Activated CD4-positive, alpha-beta memory T cell treated with anti-CD3 and anti-CD28 coated beads, Interleukin-2, amount 10 ng/mL, durations not matched to agents 7 days and 5 days (primary cell): Measurements from ENCODE around the gene HMCN2. TPM values are rescaled to one million over a fixed set of nuclear protein-coding genes. Genes with fewer than 3 reads are reported as not detected.

ENCODE experiments used
- CTCF ChIA-PET: fragments of 350-600 bp; sonication (Branson Sonifier 250); formaldehyde crosslinking; loops from one replicate; lab custom pipeline; 2021; ENCODE audit warnings: antibody characterized with exemption, inconsistent platforms; lab: Charles Lee
- POLR2A ChIA-PET: fragments of 350-600 bp; sonication (Branson Sonifier 250); formaldehyde crosslinking; loops from one replicate; lab custom pipeline; 2021; ENCODE audit warnings: antibody characterized with exemption; lab: Charles Lee
- DNase-seq: peaks from one replicate; pipeline ENCODE4 v3.0.0-alpha.2; 2020
- H3K27ac Mint-ChIP-seq: one replicate; pipeline ENCODE4 v1.8.0; 2021; ENCODE audit warnings: mild to moderate bottlenecking, mixed read lengths
- H3K27me3 Mint-ChIP-seq: one replicate; pipeline ENCODE4 v1.8.0; 2021; ENCODE audit warnings: mixed read lengths
- H3K36me3 Mint-ChIP-seq: one replicate; pipeline ENCODE4 v1.8.0; 2021; ENCODE audit warnings: low read depth, mixed read lengths
- H3K4me1 Mint-ChIP-seq: one replicate; pipeline ENCODE4 v1.8.0; 2021; ENCODE audit warnings: mixed read lengths
- H3K4me3 Mint-ChIP-seq: one replicate; pipeline ENCODE4 v1.8.0; 2021; ENCODE audit warnings: mild to moderate bottlenecking, mixed read lengths
- H3K9me3 Mint-ChIP-seq: one replicate; pipeline ENCODE4 v1.8.0; 2021; ENCODE audit warnings: mixed read lengths
- total RNA-seq, 2 experiments: library from RNA; stranded (reverse); gene quantifications; one replicate each; pipeline ENCODE4 v1.2.3, GENCODE V29; 2021

Gene HMCN2
- total RNA-seq, 2 experiments from 2014 or later, result not detected

DNA sequence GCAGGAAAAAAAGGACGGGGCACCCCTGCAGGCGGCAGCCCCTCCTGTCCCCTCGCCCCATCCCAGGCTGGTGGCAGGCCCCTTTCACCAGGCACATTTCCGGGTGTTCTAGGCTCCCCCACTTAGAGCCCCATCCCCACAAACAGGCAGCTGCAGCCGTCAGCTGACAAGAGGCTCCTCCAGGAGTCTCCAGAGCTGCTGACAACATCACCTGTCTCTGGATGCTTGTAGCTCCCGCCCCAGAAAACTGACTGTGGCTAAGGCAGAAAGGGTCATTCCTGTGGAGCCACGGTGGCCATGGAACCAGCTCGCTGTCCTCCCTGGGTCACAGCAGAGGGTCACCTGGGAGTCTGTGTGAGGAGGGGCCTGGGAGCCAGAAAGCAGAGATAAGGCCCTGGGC, 50.9 kb downstream of the HMCN2 start:
- no peaks in the 10 kb centered on the region for H3K9me3 Mint-ChIP-seq
- H3K27me3 Mint-ChIP-seq, result peaks cover 15% of the 10 kb centered on the region
- ChIA-PET CTCF (no interaction called here), POLR2A (no interaction called here)
- H3K4me3 Mint-ChIP-seq, result no peak overlapping the region
- no peaks in the 10 kb centered on the region for H3K36me3 Mint-ChIP-seq
- no peak for DNase-seq
- H3K27ac Mint-ChIP-seq, result no peak overlapping the region
- no peaks in the 10 kb centered on the region for H3K4me1 Mint-ChIP-seq

- no peaks in the 10 kb centered on the region for H3K36me3 Mint-ChIP-seq
- H3K4me1 Mint-ChIP-seq, result no peaks in the 10 kb centered on the region
- DNase-seq, result no peak
- H3K27ac Mint-ChIP-seq, result no peak overlapping the region
- H3K9me3 Mint-ChIP-seq, result no peaks in the 10 kb centered on the region
- H3K4me3 Mint-ChIP-seq, result no peak overlapping the region
- ChIA-PET CTCF (no interaction called here), POLR2A (no interaction called here)
- peaks cover 21% of the 10 kb centered on the region for H3K27me3 Mint-ChIP-seq
These were observed 53.7 kb downstream of the HMCN2 start for GRCh38 chr9:130319300-130319699.

GRCh38 chr9:130319944-130320712, 54.6 kb downstream of the HMCN2 start:
- H3K36me3 Mint-ChIP-seq, result no peaks in the 10 kb centered on the region
- ChIA-PET POLR2A (no interaction called here), CTCF (no interaction called here)
- no peaks in the 10 kb centered on the region for H3K9me3 Mint-ChIP-seq
- H3K27me3 Mint-ChIP-seq, result peaks cover 21% of the 10 kb centered on the region
- no peak overlapping the region for H3K4me3 Mint-ChIP-seq
- no peak overlapping the region for H3K27ac Mint-ChIP-seq
- no peak for DNase-seq
- H3K4me1 Mint-ChIP-seq, result no peaks in the 10 kb centered on the region

DNA sequence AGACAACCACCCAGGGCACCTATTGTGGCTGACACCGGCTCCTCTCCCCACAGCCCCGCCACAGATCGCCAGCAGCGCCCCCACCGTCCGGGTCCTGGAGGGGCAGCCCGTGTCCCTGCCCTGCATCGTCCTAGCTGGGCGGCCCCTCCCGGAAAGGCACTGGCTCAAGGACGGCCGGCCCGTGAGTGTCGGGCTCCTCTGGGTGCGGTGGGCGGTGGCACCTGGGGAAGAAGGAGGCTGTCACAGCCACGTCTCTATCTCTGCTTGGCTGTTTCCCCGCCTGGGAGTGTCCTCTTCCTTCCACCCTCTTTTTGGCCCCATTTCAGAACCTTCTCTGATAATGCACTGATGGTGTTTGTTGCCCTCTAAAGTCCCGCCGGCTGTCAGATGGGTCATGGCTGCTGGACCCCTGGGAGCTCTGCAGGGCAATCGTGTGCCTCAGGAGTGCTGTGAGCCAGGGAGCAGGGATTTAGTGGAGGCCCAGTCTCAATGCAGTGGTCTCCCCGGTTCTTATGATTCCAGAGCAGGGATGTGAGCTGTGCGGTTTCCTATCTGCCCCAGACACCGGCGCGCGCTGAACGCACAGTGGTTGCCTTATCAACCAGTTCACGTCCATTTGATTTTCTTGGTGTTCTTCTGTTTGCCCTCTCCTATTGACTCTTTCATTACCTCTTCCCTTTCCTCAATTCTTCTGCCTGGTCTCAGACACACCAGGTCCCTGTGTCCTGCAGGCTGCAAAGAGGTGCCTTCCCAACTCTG, 55.3 kb downstream of the HMCN2 start:
- Mint-ChIP-seq H3K9me3 (no peaks in the 10 kb centered on the region), H3K36me3 (no peaks in the 10 kb centered on the region), H3K27me3 (peaks cover 19% of the 10 kb centered on the region), H3K27ac (no peak overlapping the region), H3K4me3 (no peak overlapping the region), H3K4me1 (no peaks in the 10 kb centered on the region)
- no peak for DNase-seq
- ChIA-PET CTCF (no interaction called here), POLR2A (interaction anchor here (0.5 kb wide), 1 partner anchor 40 kb away, joined by 3 read pairs; no protein-coding TSS in a partner anchor)

DNA sequence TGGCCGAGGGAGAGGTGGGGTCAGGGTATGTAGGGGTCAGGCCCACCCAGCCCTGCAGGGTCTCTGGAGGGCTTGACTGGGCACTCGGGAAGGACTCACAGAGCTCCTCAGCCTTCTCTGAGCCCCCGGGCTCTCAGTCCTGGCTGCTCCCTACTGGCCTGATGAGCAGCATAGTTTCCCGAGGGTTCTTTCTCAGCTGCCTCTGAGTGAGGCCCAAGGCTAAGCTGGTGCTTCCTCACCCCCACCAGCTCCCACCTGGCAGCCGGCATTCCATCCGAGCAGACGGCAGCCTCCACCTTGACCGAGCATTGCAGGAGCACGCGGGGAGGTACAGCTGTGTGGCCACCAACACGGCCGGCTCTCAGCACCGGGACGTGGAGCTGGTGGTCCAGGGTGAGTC, 56.0 kb downstream of the HMCN2 start:
- H3K27ac Mint-ChIP-seq, result no peak overlapping the region
- H3K9me3 Mint-ChIP-seq, result no peaks in the 10 kb centered on the region
- POLR2A ChIA-PET, result interaction anchor here (0.5 kb wide), 1 partner anchor 40 kb away, joined by 3 read pairs; no protein-coding TSS in a partner anchor
- no peaks in the 10 kb centered on the region for H3K36me3 Mint-ChIP-seq
- CTCF ChIA-PET, result no interaction called here
- H3K4me3 Mint-ChIP-seq, result no peak overlapping the region
- H3K27me3 Mint-ChIP-seq, result peaks cover 18% of the 10 kb centered on the region
- no peak for DNase-seq
- H3K4me1 Mint-ChIP-seq, result no peaks in the 10 kb centered on the region

GRCh38 chr9:130323051-130323745, 57.6 kb downstream of the HMCN2 start:
- Mint-ChIP-seq H3K9me3 (no peaks in the 10 kb centered on the region), H3K27ac (no peak overlapping the region), H3K36me3 (no peaks in the 10 kb centered on the region), H3K4me1 (no peaks in the 10 kb centered on the region), H3K27me3 (peaks cover 21% of the 10 kb centered on the region), H3K4me3 (no peak overlapping the region)
- no peak for DNase-seq
- POLR2A ChIA-PET, result no interaction called here
- CTCF ChIA-PET, result no interaction called here

DNA sequence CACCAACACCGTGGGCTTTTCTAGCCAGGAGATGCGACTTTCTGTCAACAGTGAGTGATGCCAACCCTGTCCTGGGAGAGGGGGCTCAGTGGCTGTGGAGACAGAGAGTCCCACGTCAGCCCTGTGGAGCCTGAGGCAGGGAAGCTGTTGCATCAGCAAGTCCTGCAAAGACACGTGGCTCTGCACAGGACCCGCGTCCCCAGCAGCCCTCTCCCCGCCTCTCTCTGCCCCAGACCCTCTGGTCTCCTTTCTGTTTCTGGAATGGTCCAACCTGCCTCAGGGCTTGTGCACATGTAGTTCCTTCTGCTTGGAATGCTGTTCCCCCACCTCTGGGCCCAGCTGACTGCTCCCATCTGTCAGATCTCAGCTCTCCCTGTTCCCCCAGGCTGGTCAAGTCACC, 60.4 kb downstream of the HMCN2 start:
- ChIA-PET CTCF (no interaction called here), POLR2A (no interaction called here)
- H3K4me3 Mint-ChIP-seq, result no peak overlapping the region
- H3K36me3 Mint-ChIP-seq, result no peaks in the 10 kb centered on the region
- H3K27me3 Mint-ChIP-seq, result peaks cover 24% of the 10 kb centered on the region
- H3K27ac Mint-ChIP-seq, result no peak overlapping the region
- no peaks in the 10 kb centered on the region for H3K4me1 Mint-ChIP-seq
- DNase-seq, result no peak
- H3K9me3 Mint-ChIP-seq, result no peaks in the 10 kb centered on the region

- H3K27ac Mint-ChIP-seq, result no peak overlapping the region
These were observed 61.7 kb downstream of the HMCN2 start for GRCh38 chr9:130327070-130327780.

GRCh38 chr9:130327781-130328348, 62.3 kb downstream of the HMCN2 start:
- H3K36me3 Mint-ChIP-seq, result no peaks in the 10 kb centered on the region
- peaks cover 19% of the 10 kb centered on the region for H3K27me3 Mint-ChIP-seq
- H3K9me3 Mint-ChIP-seq, result no peaks in the 10 kb centered on the region
- CTCF ChIA-PET, result no interaction called here
- H3K27ac Mint-ChIP-seq, result no peak overlapping the region
- H3K4me1 Mint-ChIP-seq, result no peaks in the 10 kb centered on the region
- no peak overlapping the region for H3K4me3 Mint-ChIP-seq
- no peak for DNase-seq
- POLR2A ChIA-PET, result no interaction called here

More at GRCh38 chr9:130327070-130327780, 61.7 kb downstream of the HMCN2 start:
- ChIA-PET POLR2A (no interaction called here), CTCF (no interaction called here)
- DNase-seq, result no peak
- Mint-ChIP-seq H3K9me3 (no peaks in the 10 kb centered on the region), H3K36me3 (no peaks in the 10 kb centered on the region), H3K4me1 (no peaks in the 10 kb centered on the region), H3K4me3 (no peak overlapping the region), H3K27me3 (peaks cover 19% of the 10 kb centered on the region)

DNA sequence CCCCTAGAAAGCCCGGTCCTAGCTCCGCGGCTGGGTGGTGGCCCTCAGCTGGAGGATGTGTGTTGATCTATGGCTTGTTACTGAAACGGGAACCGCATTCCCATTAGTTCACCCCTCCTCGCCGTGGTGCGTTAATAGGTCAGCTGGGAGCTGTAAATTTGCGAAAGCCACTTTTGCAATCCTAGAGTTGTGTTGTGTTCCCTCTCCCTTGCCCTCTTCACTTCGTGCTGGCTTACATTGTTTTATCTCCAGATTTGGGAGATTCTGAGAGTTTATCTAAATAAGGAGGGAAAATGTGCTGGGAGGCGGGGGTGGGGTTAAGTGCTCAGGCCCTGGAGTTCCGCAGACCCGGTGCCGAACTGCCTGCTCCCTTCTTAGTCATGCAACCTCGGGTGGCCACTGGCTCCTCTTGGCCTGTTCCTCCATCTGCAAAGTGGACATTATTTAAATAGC, 62.8 kb downstream of the HMCN2 start:
- Mint-ChIP-seq H3K36me3 (no peaks in the 10 kb centered on the region), H3K27ac (no peak overlapping the region), H3K9me3 (no peaks in the 10 kb centered on the region), H3K27me3 (peaks cover 17% of the 10 kb centered on the region), H3K4me1 (no peaks in the 10 kb centered on the region), H3K4me3 (no peak overlapping the region)
- ChIA-PET POLR2A (no interaction called here), CTCF (no interaction called here)
- DNase-seq, result no peak

GRCh38 chr9:130329061-130329460, 63.5 kb downstream of the HMCN2 start:
- no peak overlapping the region for H3K4me3 Mint-ChIP-seq
- H3K9me3 Mint-ChIP-seq, result no peaks in the 10 kb centered on the region
- no peaks in the 10 kb centered on the region for H3K4me1 Mint-ChIP-seq
- no peak for DNase-seq
- H3K27me3 Mint-ChIP-seq, result peaks cover 19% of the 10 kb centered on the region
- H3K36me3 Mint-ChIP-seq, result no peaks in the 10 kb centered on the region
- POLR2A ChIA-PET, result no interaction called here
- H3K27ac Mint-ChIP-seq, result no peak overlapping the region
- CTCF ChIA-PET, result no interaction called here

DNA sequence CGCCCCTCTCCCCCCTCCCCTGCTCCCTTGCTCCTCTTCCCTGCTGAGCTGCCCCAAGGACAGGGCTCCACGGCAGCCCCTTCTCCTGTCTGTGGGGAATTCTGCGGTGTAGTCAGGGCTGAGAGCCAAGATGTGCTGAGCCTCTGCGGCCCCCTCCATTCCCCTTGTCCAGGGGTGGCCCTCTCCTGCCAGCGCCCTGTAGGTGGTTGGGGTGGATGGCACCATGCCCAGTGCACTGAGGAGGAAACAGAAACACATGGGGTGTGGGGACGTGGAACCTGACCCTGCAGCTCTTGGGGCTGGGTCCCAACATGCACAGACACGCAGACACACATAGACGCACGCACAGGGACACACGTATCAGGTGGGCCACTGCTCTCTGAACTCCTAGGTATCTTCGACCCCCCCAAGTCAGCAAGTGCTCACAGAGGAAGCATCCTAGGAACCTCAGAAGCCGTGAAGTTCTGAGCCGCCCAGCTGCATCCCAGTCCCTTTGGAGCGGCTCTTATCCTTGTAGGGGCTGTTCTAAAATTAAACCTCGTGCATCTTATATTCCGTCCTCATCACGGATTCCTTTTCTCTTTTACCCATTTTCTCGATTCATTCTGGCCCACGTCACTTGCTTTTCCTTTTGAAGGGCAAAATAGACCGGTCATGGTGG, 64.8 kb downstream of the HMCN2 start:
- H3K27me3 Mint-ChIP-seq, result peaks cover 18% of the 10 kb centered on the region
- H3K27ac Mint-ChIP-seq, result no peak overlapping the region
- POLR2A ChIA-PET, result no interaction called here
- H3K36me3 Mint-ChIP-seq, result no peaks in the 10 kb centered on the region
- H3K9me3 Mint-ChIP-seq, result no peaks in the 10 kb centered on the region
- DNase-seq, result no peak
- CTCF ChIA-PET, result no interaction called here
- H3K4me1 Mint-ChIP-seq, result no peaks in the 10 kb centered on the region
- H3K4me3 Mint-ChIP-seq, result no peak overlapping the region
